A549 (cell line): ENCODE measurements around the gene TCF4. TPM values are rescaled to one million over a fixed set of nuclear protein-coding genes. Genes with fewer than 3 reads are reported as not detected.

Experiments used
- ATAC-seq, 2 experiments: fragments of 200-7000 bp in 1 of 2; fragments of >200 bp in 1 of 2; cut with Nextera tagmentation in 1 of 2; cut with Tn5 transposase in 1 of 2; 3 replicates each; pipeline versions ENCODE4 v1.8.0 to v1.9.1; 2018 to 2020; ENCODE audit warnings: mild to moderate bottlenecking in 1 of 2, moderate library complexity in 1 of 2
- CTCF ChIA-PET: fragments of 300-600 bp; sonication (Branson Sonifier 250); formaldehyde crosslinking; extraction: SDS; loops from one replicate; lab custom pipeline; 2021; ENCODE audit warnings: antibody characterized with exemption, inconsistent platforms; lab: Yijun Ruan, JAX
- POLR2A ChIA-PET: fragments of 350-600 bp; formaldehyde crosslinking; extraction: SDS; loops from one replicate; lab custom pipeline; 2021; ENCODE audit warnings: antibody characterized with exemption, inconsistent platforms; lab: Yijun Ruan, JAX
- DNase-seq, 2 experiments: peaks; one replicate each; pipeline versions ENCODE4 v3.0.0 to v3.0.0-alpha.2; 2011 to 2016; ENCODE audit warnings: low read depth in 1 of 2, low spot score in 1 of 2
- FAIRE-seq: peaks from 2 replicates; lab custom pipeline; 2011; peaks lifted over from hg19 to GRCh38; lab: Jason Lieb, UNC
- H3K27ac ChIP-seq, 2 experiments: fragments of >200 bp; sonication (Bioruptor Twin); formaldehyde crosslinking; 3 replicates each; pipeline ENCODE4 v1.5.1; 2016 to 2017
- H3K4me1 ChIP-seq: fragments of >200 bp; sonication (Bioruptor Twin); formaldehyde crosslinking; 3 replicates; pipeline ENCODE4 v1.6.1; 2016
- H3K4me2 ChIP-seq: fragments of >200 bp; sonication (Bioruptor Twin); formaldehyde crosslinking; 3 replicates; pipeline ENCODE4 v1.6.1; 2016
- H3K4me3 ChIP-seq: fragments of >200 bp; sonication (Bioruptor Twin); formaldehyde crosslinking; 3 replicates; pipeline ENCODE4 v1.5.1; 2016
- H3K9me3 ChIP-seq: fragments of >200 bp; sonication (Bioruptor Twin); formaldehyde crosslinking; 3 replicates; pipeline ENCODE4 v1.6.1; 2016
- CBX8 ChIP-seq: fragments of 200-600 bp; sonication (generic); IDR thresholded peaks from 2 replicates; pipeline ENCODE4 v1.6.1; 2016
- CHD4 ChIP-seq: fragments of 200-600 bp; sonication (generic); IDR thresholded peaks from 2 replicates; pipeline ENCODE4 v1.6.1; 2016; ENCODE audit warnings: antibody characterized with exemption, mild to moderate bottlenecking, borderline replicate concordance
- EHF ChIP-seq: fragments of 250-450 bp; sonication (Bioruptor Pico); IDR thresholded peaks from 2 replicates; pipeline ENCODE4 v1.5.0; 2020; ENCODE audit warnings: mild to moderate bottlenecking
- FOSL2 ChIP-seq, 2 experiments: fragments of 450-650 bp in 1 of 2; fragments of >200 bp in 1 of 2; sonication (Bioruptor Twin) in 1 of 2; formaldehyde crosslinking; IDR thresholded peaks; 2 replicates each; pipeline versions ENCODE4 v1.5.0 to v1.6.1; 2016 to 2020; ENCODE audit warnings: mild to moderate bottlenecking in 1 of 2, moderate library complexity in 1 of 2
- GATA3 ChIP-seq: IDR thresholded peaks from 2 replicates; pipeline ENCODE4 v1.6.1; 2012; ENCODE audit warnings: borderline replicate concordance
- HDAC2 ChIP-seq: fragments of 200-600 bp; sonication (generic); IDR thresholded peaks from 2 replicates; pipeline ENCODE4 v1.6.1; 2016
- HEYL ChIP-seq: fragments of 250-450 bp; sonication (Bioruptor Pico); IDR thresholded peaks from 2 replicates; pipeline ENCODE4 v1.8.0; 2021; ENCODE audit warnings: mild to moderate bottlenecking, moderate library complexity
- JUN ChIP-seq, 2 experiments: fragments of >200 bp; sonication (Bioruptor Twin); formaldehyde crosslinking; IDR thresholded peaks; 2 replicates in 1 of 2; 3 replicates in 1 of 2; pipeline ENCODE4 v1.6.1; 2016 to 2017
- JUNB ChIP-seq: fragments of >200 bp; sonication (Bioruptor Twin); formaldehyde crosslinking; IDR thresholded peaks from 2 replicates; pipeline ENCODE4 v1.6.1; 2016
- KDM1A ChIP-seq: fragments of 200-600 bp; sonication (generic); IDR thresholded peaks from 2 replicates; pipeline ENCODE4 v1.6.1; 2016; ENCODE audit warnings: low read depth, mild to moderate bottlenecking
- KDM5A ChIP-seq: fragments of 200-600 bp; sonication (generic); IDR thresholded peaks from 2 replicates; pipeline ENCODE4 v1.6.1; 2016; ENCODE audit warnings: antibody characterized with exemption, mild to moderate bottlenecking
- MAZ ChIP-seq: fragments of 150-350 bp; IDR thresholded peaks from 2 replicates; pipeline ENCODE4 v1.6.1; 2014; ENCODE audit warnings: antibody characterized with exemption, low read depth, low read length, borderline replicate concordance
- MYC ChIP-seq: IDR thresholded peaks from 2 replicates; pipeline ENCODE4 v1.6.1; 2012; ENCODE audit warnings: mild to moderate bottlenecking, inconsistent platforms, low read length, improper control_type of control experiment, borderline replicate concordance
- NFE2L2 ChIP-seq: fragments of 150-350 bp; conservative IDR thresholded peaks from 2 replicates; pipeline ENCODE4 v1.6.1; 2014; ENCODE audit warnings: low read length
- RFX5 ChIP-seq: fragments of 450-650 bp; IDR thresholded peaks from 2 replicates; pipeline ENCODE4 v1.7.1; 2014; ENCODE audit warnings: antibody characterized with exemption, mild to moderate bottlenecking, moderate library complexity
- TFCP2L1 ChIP-seq: fragments of 250-450 bp; sonication (Bioruptor Pico); IDR thresholded peaks from 2 replicates; pipeline ENCODE4 v1.5.0; 2021; ENCODE audit warnings: mild to moderate bottlenecking
- WGBS: methylation state at CpG from one replicate; pipeline ENCODE4 v1.1.6; 2017; ENCODE audit errors: missing lambda C conversion rate; 5-methylcytosine and 5-hydroxymethylcytosine counted together
- polyA plus RNA-seq, 4 experiments: library from polyadenylated mRNA; depleted of rRNA in 3 of 4; stranded (reverse); fragments of >200 nt; fragmentation: RNase III in 1 of 4; extraction: RNeasy Plus Mini Kit Qiagen cat#74134 plus additional on column Dnase treatment in 1 of 4; gene quantifications; 2 replicates in 3 of 4; 3 replicates in 1 of 4; pipeline ENCODE4 v1.2.3, GENCODE V29; 2011 to 2017
- TF ChIP-seq, protein P1 (sequence below): fragments of 250-450 bp; sonication (Bioruptor Pico); IDR thresholded peaks from 2 replicates; pipeline ENCODE4 v1.5.0; 2021; ENCODE audit warnings: mild to moderate bottlenecking, moderate library complexity, borderline replicate concordance
- TF ChIP-seq, protein P2 (sequence below): fragments of >200 bp; sonication (Bioruptor Twin); formaldehyde crosslinking; IDR thresholded peaks from 3 replicates; pipeline ENCODE4 v1.6.1; 2016
- TF ChIP-seq, protein P3 (sequence below): fragments of 150-350 bp; IDR thresholded peaks from 2 replicates; pipeline ENCODE4 v1.6.1; 2014; ENCODE audit warnings: low read depth, mild to moderate bottlenecking, low read length
- TF ChIP-seq, protein P4 (sequence below): fragments of 250-450 bp; sonication (Bioruptor Pico); IDR thresholded peaks from 2 replicates; pipeline ENCODE4 v1.5.0; 2020; ENCODE audit warnings: low read depth, mild to moderate bottlenecking, moderate library complexity
- TF ChIP-seq, protein P5 (sequence below): fragments of 200-600 bp; sonication (generic); IDR thresholded peaks from 2 replicates; pipeline ENCODE4 v1.6.1; 2016; ENCODE audit warnings: antibody characterized with exemption, mild to moderate bottlenecking, moderate library complexity

The TCF4 gene
- polyA plus RNA-seq, 2 of the 4 experiments (the other 2 are of a cell fraction), result 3.0 to 4.0 TPM

DNA sequence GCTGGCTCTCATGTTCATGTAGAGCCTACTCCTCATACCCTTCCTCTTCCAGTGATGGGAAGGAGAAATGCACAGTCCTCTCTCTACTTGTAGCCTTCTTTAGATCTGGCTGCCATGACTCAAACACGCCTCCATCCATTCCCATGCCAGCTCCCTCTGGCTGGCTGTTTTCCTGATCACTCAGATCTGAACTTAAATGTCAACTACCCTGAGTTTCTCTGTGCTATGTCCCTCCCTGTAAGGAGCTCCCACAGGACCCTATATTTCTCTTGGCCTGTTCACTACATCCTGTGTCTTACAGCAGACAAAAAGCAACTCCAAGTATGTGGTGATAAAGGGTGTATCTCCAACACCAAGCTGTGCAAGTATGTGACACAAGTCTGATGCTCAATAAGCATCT, 152.4 kb downstream of the TCF4 start:
- no peak overlapping the region for H3K27ac ChIP-seq
- 57% methylated on average over 1 of the region's 1 CpG for WGBS
- H3K4me2 ChIP-seq, result no peak overlapping the region
- ATAC-seq (no peak), DNase-seq (no peak), FAIRE-seq (no peak)
- H3K4me3 ChIP-seq, result no peak overlapping the region
- CTCF ChIA-PET, result interaction anchor here (1.2 kb wide), 1 partner anchor 201 kb away, joined by 4 read pairs; no protein-coding TSS in a partner anchor
- no peaks in the 10 kb centered on the region for H3K4me1 ChIP-seq
- TF ChIP-seq EHF, result no peak
- TF ChIP-seq MAZ, result no peak
- no peak for TF ChIP-seq KDM1A
- POLR2A ChIA-PET, result no interaction called here
- no peaks in the 10 kb centered on the region for H3K9me3 ChIP-seq

DNA sequence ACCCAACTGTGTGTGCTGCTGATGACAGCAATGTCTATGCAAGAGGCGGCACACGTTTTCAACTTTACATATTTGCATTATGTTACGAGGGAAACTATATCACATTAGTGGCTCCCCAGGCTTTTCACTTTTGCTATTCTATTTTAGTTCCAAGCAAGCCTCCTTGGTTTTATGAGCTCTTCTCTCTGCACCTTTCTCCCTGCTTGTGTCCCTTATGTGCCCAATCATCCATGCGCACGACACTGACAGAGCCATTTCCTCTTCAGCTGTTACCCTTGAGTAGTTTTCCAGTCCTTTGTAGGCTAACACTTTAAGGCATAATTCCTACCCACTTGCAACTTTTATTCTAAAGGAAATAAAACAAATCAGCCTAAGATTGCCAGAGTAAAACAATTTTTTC, 154.3 kb downstream of the TCF4 start:
- Histone ChIP-seq H3K4me3 (no peak overlapping the region), H3K27ac (no peak overlapping the region), H3K4me2 (no peak overlapping the region), H3K9me3 (no peaks in the 10 kb centered on the region), H3K4me1 (no peaks in the 10 kb centered on the region)
- DNase-seq, result no peak
- no peak for FAIRE-seq
- WGBS, result 82% methylated on average over 5 of the region's 5 CpGs
- POLR2A ChIA-PET, result no interaction called here
- no peak for ATAC-seq
- CTCF ChIA-PET, result no interaction called here
- no peak for TF ChIP-seq MAZ
- TF ChIP-seq, protein P1, sequence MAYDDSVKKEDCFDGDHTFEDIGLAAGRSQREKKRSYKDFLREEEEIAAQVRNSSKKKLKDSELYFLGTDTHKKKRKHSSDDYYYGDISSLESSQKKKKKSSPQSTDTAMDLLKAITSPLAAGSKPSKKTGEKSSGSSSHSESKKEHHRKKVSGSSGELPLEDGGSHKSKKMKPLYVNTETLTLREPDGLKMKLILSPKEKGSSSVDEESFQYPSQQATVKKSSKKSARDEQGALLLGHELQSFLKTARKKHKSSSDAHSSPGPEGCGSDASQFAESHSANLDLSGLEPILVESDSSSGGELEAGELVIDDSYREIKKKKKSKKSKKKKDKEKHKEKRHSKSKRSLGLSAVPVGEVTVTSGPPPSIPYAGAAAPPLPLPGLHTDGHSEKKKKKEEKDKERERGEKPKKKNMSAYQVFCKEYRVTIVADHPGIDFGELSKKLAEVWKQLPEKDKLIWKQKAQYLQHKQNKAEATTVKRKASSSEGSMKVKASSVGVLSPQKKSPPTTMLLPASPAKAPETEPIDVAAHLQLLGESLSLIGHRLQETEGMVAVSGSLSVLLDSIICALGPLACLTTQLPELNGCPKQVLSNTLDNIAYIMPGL (CRISPR knock-in tag), result no peak
- TF ChIP-seq, protein P2, sequence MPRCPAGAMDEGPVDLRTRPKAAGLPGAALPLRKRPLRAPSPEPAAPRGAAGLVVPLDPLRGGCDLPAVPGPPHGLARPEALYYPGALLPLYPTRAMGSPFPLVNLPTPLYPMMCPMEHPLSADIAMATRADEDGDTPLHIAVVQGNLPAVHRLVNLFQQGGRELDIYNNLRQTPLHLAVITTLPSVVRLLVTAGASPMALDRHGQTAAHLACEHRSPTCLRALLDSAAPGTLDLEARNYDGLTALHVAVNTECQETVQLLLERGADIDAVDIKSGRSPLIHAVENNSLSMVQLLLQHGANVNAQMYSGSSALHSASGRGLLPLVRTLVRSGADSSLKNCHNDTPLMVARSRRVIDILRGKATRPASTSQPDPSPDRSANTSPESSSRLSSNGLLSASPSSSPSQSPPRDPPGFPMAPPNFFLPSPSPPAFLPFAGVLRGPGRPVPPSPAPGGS, result no peak
- no peak for TF ChIP-seq TFCP2L1
- TF ChIP-seq KDM5A, result no peak
- TF ChIP-seq, protein P3, sequence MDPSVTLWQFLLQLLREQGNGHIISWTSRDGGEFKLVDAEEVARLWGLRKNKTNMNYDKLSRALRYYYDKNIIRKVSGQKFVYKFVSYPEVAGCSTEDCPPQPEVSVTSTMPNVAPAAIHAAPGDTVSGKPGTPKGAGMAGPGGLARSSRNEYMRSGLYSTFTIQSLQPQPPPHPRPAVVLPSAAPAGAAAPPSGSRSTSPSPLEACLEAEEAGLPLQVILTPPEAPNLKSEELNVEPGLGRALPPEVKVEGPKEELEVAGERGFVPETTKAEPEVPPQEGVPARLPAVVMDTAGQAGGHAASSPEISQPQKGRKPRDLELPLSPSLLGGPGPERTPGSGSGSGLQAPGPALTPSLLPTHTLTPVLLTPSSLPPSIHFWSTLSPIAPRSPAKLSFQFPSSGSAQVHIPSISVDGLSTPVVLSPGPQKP, result no peak
- TF ChIP-seq FOSL2 (IDR thresholded peaks at IDR 0.05), result no peak
- no peak for TF ChIP-seq FOSL2 (CRISPR knock-in tag; IDR thresholded peaks at IDR 0.05)
- TF ChIP-seq HEYL (CRISPR knock-in tag), result no peak
- TF ChIP-seq, protein P4, sequence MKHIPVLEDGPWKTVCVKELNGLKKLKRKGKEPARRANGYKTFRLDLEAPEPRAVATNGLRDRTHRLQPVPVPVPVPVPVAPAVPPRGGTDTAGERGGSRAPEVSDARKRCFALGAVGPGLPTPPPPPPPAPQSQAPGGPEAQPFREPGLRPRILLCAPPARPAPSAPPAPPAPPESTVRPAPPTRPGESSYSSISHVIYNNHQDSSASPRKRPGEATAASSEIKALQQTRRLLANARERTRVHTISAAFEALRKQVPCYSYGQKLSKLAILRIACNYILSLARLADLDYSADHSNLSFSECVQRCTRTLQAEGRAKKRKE (CRISPR knock-in tag), result no peak
- TF ChIP-seq JUNB, result no peak
- TF ChIP-seq, protein P5, sequence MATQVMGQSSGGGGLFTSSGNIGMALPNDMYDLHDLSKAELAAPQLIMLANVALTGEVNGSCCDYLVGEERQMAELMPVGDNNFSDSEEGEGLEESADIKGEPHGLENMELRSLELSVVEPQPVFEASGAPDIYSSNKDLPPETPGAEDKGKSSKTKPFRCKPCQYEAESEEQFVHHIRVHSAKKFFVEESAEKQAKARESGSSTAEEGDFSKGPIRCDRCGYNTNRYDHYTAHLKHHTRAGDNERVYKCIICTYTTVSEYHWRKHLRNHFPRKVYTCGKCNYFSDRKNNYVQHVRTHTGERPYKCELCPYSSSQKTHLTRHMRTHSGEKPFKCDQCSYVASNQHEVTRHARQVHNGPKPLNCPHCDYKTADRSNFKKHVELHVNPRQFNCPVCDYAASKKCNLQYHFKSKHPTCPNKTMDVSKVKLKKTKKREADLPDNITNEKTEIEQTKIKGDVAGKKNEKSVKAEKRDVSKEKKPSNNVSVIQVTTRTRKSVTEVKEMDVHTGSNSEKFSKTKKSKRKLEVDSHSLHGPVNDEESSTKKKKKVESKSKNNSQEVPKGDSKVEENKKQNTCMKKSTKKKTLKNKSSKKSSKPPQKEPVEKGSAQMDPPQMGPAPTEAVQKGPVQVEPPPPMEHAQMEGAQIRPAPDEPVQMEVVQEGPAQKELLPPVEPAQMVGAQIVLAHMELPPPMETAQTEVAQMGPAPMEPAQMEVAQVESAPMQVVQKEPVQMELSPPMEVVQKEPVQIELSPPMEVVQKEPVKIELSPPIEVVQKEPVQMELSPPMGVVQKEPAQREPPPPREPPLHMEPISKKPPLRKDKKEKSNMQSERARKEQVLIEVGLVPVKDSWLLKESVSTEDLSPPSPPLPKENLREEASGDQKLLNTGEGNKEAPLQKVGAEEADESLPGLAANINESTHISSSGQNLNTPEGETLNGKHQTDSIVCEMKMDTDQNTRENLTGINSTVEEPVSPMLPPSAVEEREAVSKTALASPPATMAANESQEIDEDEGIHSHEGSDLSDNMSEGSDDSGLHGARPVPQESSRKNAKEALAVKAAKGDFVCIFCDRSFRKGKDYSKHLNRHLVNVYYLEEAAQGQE, result no peak
- no peak for TF ChIP-seq KDM1A
- no peak for TF ChIP-seq JUN (IDR thresholded peaks at IDR 0.05)
- no peak for TF ChIP-seq CBX8
- TF ChIP-seq GATA3, result no peak
- TF ChIP-seq CHD4, result no peak
- no peak for TF ChIP-seq MYC
- TF ChIP-seq RFX5, result no peak
- no peak for TF ChIP-seq NFE2L2
- TF ChIP-seq HDAC2, result no peak
